ENCODE results near the gene ITPK1.

The ITPK1 gene

DNA sequence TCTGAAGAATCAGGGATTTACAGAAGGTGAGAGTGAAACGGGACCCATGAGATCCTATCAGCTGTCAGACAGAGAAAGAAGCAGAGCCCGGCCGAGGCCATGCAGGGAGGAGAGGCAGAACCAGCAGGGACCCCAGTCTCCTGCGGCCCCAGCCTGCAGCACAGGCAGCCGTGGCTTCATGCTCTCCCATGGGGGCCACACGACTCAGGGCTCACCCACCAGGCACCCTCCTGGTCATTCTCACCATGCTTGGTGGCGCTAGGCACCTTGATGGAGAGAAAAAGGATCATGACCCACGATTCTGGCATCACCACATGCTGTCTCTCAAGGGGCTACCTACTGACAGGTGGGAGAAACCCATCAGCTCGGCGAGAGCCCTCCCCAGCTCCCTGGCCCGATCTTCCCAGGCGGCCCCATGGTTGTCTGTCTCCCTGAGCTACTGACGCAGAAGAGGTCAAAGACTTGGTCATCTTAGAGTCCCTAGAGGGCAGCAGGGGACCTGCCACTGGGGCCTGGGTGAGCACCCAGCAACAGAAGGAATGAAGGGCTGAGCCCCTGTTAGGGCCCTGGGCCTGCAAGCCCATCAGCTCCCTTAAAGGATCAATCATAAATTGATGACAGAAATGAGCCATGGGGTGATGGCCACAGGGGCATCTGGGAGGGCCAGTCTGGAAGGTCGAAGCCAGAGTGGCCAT lies 58.0 kb downstream of the ITPK1 start:
- DNase-seq: no peak

DNA sequence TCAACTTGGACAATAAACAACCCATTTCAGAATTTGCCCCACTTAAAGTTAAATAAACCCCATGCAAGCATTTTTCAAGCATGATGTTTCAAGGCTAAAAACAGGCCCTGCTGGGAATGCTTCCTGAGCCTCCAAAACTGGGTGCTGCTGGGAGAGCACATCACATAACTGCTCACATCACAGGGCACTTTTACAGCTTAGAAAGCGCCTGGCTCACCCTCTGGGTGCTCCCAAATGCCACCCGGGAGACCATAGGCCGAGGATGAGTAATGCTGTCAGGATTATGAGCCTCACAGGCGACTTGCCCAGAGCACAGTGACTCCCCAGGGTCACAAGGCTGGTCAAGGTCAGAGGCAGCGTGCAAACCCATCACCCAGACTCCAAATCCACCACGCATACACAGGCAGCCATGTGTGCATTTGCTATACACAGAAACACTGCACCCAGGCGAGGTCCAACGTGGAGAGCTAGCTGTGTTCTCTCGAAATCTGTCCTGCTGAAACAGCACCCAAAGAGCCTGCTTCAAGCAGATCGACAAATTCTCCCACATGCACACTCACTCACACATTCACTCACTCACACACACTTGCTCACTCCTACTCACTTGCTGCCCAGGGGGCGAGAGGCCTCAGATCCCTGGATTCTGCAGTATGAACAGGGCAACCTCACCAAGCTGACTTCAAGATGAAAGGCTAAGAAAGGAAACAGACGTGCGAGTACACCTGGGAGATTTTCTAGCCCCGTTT lies 58.7 kb downstream of the ITPK1 start:
- no peak for DNase-seq

DNA sequence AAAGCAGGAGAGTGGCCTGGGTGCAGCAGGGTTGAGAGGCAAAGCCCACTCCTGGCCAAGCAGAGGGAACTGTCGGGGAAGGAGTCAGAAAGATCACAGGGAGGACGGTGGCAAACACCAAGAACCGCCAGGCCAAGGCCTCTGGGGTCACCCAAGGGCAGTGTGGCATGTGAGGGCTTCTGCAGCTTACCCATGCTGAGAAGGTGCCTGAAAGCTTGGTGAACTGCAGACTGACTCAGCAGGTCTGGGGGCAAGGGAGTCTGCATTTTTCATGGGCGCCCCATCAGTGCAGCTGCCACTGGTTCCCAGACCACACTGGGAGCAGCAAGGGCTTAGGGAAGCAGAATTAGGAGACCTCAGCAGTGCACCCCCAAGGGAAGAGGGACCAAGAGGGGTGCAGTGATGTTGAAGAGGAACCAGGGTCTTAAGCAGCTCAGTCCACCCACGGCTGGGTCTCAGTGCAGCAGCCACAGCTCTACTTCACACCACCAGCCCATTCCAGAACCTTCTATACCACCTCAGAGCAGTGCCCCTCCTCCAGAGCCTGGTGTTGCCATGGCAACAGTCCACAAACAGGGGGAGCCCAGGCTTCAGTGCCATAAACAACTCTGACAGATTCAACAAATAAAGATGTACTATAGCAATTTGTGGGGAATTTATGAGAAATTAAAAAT lies 59.4 kb downstream of the ITPK1 start:
- DNase-seq: no peak

DNA sequence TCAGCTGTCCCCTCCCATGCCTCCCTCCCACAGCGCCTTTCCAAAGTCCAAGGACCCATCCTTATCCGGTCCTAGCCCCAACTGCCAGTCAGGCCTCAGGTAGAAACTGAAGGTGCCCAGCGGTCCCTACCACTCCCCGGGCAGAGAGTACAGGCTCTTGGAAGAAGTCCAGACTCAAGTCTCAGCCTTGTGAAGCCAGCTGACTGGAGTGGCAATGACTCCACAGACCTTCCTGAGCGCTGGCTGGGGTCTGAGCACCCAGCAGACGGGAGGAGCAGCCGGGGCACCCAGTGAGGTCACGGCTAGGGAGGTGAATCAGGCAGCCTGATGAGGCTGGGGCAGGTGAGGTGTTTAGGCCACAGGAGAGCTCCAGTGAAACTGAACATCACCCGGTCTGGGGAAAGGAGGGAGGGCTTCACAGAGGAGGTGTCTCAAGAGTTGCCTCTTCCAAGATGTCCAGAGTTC lies 60.0 kb downstream of the ITPK1 start:
- no peak for DNase-seq

DNA sequence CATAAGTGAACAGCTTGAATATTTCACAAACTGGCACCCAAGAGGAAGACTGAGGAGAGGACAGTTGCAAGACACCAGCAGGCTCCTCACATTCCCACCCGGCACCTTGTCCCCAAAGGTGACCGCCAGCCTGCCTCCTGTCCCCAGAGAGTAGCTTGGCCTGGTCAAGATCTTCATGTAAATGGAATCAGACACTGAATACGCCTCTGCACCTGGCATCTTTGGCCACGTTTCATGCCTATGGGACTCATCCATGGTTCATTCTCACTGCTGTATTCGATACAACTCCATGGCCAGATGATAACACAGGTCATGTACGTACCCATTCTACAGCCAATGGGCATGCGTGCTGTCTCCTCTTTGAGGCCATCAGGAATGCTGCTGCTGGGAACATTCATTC lies 60.8 kb downstream of the ITPK1 start:
- no peak for DNase-seq

DNA sequence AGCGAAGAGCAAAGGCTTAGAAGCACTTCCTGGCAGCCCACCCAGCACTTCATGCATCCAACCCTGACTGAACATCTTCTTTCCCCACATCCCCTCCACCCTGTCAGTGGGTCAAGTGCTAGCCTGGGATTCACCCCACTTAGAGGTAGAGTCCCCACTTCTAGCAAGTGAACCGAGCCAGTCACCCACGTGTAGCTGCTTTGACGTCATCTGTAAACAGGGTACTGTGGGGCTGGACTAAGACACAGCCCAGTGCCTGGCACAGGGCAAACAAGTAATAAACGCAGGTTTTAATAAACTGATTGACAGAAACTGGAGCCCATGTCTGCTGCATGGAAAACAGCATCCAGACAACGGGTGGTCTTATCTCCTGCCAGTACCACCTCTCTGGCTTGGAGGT lies 61.7 kb downstream of the ITPK1 start:
- no peak for DNase-seq

DNA sequence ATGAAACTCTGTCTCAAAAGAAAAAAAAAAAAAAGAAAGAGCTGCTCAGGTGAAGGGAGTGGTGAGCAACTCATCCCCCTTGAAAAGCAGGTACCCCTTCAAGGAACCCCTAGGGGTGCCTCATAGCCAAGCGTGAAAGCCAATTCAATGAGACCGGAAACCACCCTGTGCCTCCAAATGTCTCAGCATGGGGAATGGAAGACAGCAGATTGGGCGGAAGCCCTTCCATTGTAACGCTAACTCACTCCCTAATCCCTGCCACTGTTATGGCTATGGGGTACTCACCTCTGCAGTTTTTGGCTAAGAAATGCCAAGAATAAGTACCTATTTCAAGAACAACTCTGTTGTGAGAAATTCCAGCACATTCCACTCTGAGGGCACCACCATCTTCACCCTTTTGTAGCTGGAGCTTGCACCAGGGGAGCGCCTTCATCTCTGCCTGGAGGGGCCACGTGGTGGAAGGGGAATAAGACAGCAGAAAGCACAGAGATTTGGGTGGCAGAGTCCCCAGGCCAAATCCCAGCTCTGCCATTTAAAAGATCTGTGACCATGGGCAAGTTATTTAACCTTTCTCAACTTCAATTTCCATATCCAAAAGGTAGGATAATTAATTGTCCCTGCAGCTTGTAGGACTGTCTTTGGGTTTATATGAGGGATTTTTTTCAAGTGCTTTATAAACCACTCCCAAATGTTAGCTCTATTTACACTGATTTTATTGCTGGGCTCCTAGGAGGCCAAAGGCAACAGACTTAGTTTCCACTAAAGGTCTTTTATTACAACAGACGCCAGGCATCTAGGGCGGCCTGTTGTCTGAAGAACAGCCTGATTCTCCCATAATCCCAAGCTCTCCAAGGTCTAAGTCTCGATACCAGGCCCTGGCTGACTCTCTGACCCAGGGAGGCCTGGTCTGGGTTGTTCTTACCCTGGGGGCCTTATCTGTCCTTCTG lies 63.9 kb downstream of the ITPK1 start:
- DNase-seq: no peak

DNA sequence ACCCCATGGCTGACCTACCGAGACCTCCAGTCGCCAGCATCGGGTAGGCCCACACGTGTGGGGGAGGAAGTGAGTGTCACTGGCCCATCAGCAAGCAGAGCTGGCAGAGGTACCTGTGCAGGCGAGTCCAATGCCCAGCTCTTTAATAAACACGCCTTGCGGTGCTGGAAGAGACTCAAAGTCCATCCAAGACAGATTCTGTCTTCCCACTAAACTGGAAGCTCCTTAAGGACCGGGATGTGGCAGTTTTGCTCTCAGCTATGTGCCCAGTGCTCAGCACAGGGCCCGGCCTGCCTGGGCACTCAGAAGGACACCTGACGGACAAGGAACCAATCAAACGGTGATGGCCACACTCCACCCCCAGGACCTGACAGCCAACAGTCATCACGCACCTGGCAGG lies 65.0 kb downstream of the ITPK1 start:
- no peak for DNase-seq

DNA sequence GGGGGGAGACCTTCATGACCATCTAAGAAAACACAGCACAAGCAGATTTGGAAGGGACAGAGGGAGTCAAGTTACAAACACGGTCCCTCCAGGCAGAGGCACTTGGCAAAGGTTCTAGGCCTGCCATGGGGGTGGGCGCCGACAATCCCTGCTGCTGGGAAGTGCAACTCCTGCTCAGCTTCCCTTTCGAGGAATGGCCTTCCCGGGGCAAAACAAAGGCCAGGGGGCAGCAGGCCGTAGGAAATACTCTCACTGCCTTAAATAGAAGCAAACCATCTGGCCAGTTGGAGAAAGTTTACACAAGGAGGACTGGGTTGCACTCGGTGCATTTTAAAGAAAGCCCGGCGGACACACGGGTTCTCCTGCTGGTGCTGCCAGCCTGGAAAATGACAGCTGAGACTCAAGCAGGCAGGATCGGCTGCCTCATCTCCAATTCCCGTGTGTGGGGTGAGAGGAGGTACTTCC lies 65.8 kb downstream of the ITPK1 start:
- DNase-seq: no peak

DNA sequence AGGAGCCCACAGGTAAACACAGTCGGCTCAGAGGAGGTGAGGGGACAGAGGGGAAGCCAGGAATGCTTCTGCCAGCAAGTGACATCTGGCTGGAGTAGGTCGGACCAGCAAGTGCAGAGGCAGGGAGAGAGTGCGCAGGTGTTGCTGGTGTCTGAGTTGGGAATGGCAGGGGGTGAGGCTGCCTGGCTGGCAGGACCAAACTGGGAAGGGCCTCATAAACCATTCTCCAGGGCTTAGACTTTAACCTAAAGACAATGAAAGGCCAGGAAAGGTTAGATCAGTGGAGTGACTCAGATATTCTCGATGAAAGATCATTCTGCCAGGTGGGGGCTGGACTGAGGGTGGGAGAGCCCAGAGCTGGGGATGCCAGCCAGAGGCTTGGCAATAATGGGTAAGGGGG lies 66.4 kb downstream of the ITPK1 start:
- no peak for DNase-seq

DNA sequence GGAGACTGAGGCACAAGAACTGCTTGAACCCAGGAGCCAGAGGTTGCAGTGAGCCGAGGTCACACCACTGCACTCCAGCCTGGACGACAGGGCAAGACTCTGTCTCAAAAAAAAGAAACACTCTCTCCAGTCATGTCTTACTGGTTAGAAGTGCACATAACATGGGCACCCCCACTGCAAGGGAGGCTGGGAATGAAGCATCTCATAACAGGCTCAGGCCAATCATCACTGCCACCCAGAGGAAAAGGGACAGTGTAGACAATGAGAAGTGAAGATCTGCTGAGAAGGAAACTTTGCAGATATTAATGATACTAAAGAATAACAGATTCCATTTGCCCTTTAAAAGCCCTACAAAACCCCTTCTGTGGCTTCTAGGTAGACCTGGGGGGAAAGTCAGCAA lies 66.9 kb downstream of the ITPK1 start:
- no peak for DNase-seq

DNA sequence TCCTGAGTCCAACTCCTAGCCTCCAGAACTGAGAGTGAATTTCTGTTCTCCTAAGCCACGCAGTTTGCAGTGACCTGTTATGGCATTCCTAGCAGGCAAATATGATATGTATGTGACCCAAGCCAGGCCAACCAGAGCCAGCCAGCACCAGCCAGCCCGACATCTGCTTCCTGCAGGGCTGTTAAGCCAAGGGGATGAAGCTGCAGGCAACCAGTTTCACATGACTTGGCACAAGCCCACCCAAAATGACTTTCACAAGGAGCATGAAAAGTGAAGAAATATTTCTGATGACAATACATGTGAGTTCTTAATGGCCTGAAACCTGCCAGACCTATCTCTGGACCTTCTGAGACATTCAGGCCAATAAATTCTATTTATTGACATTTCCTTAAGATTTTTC lies 68.1 kb downstream of the ITPK1 start:
- DNase-seq: no peak

DNA sequence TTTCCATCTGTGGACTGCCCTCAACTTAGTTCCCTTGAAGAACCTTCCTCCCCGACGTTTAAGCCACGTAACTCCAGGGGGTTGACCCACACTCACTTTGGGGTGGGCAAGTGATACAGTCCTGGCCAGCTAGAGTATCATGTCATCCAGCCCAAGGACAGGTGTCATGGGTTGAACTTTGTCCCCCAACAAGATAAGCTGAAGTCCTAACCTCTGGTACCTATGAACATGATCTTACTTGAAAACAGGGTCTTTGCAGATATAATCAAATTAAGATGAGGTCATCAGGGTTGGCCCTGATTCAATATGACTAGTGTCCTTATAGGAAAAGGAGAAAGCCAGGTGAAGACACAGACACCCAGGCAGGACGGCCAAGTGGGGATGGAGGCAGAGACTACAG lies 68.6 kb downstream of the ITPK1 start:
- no peak for DNase-seq

DNA sequence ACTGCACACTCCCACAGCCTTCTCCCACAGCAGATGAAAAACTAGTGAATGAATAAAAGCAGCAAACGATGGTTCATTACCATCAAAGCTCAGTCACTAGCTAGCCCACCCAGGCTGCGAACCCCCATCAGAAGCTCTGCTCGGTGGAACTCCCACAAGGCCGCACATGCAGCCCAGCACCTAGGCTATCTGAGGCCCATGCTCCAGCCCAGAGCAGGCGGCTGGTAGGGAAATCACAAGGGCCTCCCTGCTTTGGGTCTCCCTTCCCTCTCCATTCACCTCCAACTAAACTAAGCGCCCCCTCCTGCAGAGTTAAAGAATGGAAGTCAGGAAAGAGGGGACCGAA lies 69.0 kb downstream of the ITPK1 start:
- DNase-seq: no peak

DNA sequence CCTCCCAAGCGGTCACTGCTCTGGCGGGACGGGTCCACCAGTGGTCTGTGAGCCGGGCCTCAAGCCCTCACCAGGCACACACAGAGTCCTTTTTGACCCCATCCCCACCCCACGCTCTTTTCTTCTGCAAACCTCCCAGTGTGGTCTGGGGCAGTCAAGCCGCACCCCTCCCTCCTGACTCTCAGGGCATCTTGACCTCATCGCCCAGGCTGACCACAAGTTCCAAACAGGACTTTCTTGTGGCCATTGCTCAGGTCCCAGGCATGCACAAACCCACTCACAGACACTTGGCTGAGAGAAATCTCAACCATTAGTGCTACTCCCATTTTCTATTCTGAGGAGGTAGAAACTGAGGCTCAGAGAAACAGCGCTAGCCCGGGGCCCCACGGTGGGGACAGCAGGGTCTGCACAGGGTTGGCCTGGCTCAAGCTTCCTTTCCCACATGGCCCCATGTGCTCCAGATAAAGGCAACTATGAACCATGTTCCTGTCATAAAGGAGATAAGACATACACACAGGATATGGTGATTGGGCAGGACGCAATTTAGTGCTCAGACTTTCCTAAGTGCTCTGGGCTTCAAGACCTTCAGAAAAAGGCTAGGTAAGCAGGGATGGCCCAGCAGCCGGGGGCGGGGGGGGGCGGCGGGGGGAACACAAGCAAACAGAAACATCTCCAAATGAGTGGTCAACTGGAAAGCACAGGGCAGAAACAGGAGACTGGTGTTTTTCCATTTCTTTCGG lies 69.6 kb downstream of the ITPK1 start:
- no peak for DNase-seq

DNA sequence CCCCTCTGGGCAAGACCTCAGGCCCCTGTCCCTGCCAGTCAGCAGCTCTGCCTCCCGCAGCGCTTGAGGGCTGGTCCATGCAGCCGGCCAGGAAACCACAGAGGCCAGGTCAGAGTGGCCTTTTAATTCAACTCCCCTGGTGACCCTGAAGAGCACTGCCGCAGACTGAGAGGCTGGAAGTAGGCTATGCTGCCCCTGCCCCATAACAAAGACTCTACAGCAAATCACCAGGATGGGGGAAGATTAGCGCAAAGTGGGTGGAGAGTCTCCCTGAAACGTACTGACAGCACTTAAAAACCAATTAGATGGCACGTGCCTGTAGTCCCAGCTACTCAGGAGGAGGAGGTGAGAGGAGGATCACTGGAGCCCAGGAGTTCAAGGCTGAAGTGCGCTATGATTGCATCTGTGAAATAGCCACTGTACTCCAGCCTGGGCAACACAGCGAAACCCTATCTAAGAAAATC lies 70.5 kb downstream of the ITPK1 start:
- no peak for DNase-seq

DNA sequence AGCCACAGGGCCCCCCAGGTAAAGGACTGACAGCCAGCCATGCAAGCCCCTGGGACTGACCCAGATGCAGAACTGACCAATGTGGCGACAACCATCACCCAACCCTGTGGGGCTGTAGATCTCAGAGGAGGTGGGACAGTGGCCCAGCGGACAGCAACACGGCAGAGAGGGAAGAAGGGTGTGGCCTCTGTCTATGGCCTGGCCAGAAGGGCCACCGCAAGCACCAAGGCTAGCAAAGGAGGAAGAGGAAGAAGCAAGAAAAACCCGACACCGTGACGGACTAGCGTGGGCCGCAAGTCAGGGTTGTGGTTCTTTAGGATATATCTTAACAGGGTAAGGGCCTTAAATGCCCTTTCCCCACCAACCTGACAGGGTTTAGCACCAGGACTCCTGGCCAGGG lies 71.2 kb downstream of the ITPK1 start:
- DNase-seq: no peak

DNA sequence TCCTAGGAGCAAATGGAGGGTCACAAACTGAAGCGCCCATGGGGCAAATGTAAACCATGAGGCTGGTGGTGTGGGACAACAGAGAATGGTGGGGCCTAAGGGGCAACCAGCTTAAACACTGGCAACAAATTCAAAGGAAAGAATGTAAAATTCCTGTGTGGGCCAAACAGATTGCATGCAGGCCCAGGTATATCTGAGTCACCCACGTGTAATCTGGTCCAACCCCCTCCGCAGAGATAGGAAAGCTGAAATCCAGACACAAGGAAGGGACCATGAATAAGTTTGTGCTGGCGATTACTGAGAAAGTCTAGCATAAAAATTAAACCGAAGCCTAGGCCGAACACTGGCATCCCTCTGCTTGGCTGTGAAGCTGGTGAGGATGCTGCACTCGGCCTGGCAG lies 71.6 kb downstream of the ITPK1 start:
- no peak for DNase-seq

DNA sequence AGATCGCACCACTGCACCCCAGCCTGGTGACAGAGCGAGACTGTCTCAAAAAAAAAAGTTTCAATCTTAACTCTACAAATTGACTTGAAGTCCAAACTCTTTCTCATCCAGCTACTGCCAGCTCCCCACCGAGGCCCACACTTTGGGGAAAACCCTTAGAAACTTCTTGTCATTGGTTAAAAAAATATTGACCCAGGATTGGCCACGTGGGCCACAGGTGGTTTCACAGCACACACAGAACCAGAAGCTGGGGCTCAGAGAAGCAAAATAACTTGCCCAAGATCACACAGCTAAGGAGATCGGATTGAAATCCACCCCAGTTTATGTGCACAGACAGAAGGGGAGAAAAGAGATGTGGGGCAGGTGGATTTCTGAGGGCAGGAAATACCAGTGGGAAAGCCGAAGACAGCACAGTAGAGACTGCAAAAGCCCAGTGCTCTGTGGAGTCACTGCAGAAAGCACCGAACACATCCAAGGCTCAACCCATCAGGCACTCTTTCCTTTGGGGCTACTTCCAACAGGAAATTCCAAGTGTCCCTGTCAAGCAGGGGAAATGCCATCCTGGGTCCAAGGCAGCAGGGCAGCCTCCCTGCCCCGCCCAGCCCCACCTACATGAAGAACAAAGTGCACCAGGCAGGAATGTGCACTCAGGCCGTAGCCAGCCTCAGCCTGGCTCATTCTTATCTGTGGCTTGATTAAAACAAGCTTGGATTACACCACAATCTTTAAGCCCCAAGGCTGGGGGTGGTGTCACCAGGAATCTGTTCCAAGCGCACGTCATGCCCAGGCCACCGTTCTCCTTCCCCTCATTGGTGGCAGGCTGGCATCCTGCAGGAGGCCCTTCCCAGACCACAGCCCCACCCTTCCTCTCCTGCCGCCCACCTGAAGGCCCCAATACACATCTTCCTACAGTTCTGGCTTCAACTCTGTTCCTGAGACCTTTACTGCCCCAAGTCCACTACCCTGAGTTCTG lies 72.5 kb downstream of the ITPK1 start:
- DNase-seq: no peak

DNA sequence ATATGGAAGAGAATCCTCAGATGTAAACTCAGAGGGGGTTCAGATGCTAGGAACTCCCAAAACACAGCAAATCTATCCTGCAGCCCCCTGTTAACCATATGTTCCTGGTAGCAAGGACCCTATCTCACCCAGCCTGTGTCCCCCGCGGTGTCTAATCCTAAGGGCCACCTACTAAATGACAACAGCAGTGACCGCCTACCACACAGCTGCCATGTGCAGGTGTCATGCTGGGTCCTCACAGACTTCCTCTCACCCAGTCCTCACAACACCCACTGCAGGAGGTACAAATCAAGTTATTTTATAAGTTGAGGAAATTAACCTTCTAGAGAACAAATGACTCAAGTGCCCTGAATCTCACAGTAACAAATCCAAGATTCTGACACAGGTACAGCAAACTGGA lies 73.9 kb downstream of the ITPK1 start:
- no peak for DNase-seq

DNA sequence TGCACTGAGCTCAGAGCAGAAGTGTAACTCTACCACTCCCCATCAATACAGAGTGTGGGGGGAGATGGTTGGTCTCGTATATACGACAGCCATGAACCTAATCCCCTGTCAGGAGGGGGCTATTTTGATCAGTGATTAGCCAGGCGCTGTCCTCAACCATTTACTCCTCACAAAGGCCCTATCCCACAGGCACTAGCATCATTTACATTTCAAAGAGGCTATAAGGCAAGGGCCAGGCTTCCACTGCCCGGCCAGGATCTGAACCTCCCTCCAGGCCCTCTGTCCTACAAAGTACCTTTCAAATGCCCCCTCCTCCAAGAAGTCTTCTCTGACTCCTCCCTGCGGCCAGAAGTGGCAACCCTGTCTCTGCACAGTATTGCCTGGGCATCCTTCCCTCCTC lies 74.7 kb downstream of the ITPK1 start:
- no peak for DNase-seq
